ENCODE measurements around the gene C9orf43. TPM values are rescaled to one million over a fixed set of nuclear protein-coding genes. Genes with fewer than 3 reads are reported as not detected.
"Not testable (repeated sequence)": the region's sequence is repeated elsewhere in the genome, so short reads cannot be mapped to it uniquely, and the experiment has no call there.

C9orf43 gene
- total RNA-seq, 1 donor from 2014 or later = 1.3 TPM

GRCh38 chr9:113436728-113437515, 26.4 kb downstream of the C9orf43 start:
- H3K27ac ChIP-seq = no peak overlapping the region
- H3F3A ChIP-seq (ENCODE audit: low read depth) = no peaks in the 10 kb centered on the region
- no peak overlapping the region for H2AFZ ChIP-seq (replicated peaks)
- no peak overlapping the region for H3K4me3 ChIP-seq
- no peak overlapping the region for H3K4me3 Mint-ChIP-seq
- no peaks in the 10 kb centered on the region for H3K9me3 ChIP-seq (ENCODE audit: low read depth)
- peaks cover 6% of the 10 kb centered on the region for H3K9me3 Mint-ChIP-seq
- H3K27me3 ChIP-seq = no peaks in the 10 kb centered on the region
- no peaks in the 10 kb centered on the region for H4K20me1 ChIP-seq (ENCODE audit: low read depth)
- DNase-seq (ENCODE audit: low spot score) = no peak
- no peaks in the 10 kb centered on the region for H3K36me3 Mint-ChIP-seq
- no peaks in the 10 kb centered on the region for H3K36me3 ChIP-seq
- no peak overlapping the region for H3K27ac Mint-ChIP-seq
- TF ChIP-seq EZH2phosphoT487 (IDR thresholded peaks at IDR 0.05) (no peak), EZH2 (IDR thresholded peaks at IDR 0.05) (no peak), CTCF (IDR thresholded peaks at IDR 0.05) (no peak)
- H3K9ac ChIP-seq = no peak overlapping the region
- no peaks in the 10 kb centered on the region for H3K4me1 Mint-ChIP-seq
- no peaks in the 10 kb centered on the region for H3K79me2 ChIP-seq (ENCODE audit: low read depth)
- H3K4me2 ChIP-seq = no peak overlapping the region
- peaks cover 7% of the 10 kb centered on the region for H3K27me3 Mint-ChIP-seq (ENCODE audit: insufficient read depth, low read depth)
- H3K4me1 ChIP-seq = no peaks in the 10 kb centered on the region

- not testable (repeated sequence) for H3K36me3 Mint-ChIP-seq; H2AFZ ChIP-seq (replicated peaks); H3K9me3 Mint-ChIP-seq; H3K4me1 Mint-ChIP-seq; H3K4me1 ChIP-seq; H3K9me3 ChIP-seq (ENCODE audit: low read depth); DNase-seq (ENCODE audit: low spot score); H3K27me3 Mint-ChIP-seq (ENCODE audit: insufficient read depth, low read depth); H3F3A ChIP-seq (ENCODE audit: low read depth); H3K4me3 Mint-ChIP-seq; H3K27me3 ChIP-seq; H3K79me2 ChIP-seq (ENCODE audit: low read depth); H3K27ac ChIP-seq; H3K4me3 ChIP-seq; H3K27ac Mint-ChIP-seq; H3K9ac ChIP-seq; H3K4me2 ChIP-seq; H3K36me3 ChIP-seq; H4K20me1 ChIP-seq (ENCODE audit: low read depth)
These were observed 27.2 kb downstream of the C9orf43 start for GRCh38 chr9:113437716-113438115.

- DNase-seq (ENCODE audit: low spot score) = no peak
- Mint-ChIP-seq H3K9me3 (no peaks in the 10 kb centered on the region), H3K27me3 (ENCODE audit: insufficient read depth, low read depth) (peaks cover 3% of the 10 kb centered on the region), H3K4me3 (no peak overlapping the region), H3K27ac (peak overlapping the region; percentile 25), H3K4me1 (peaks cover 2% of the 10 kb centered on the region), H3K36me3 (no peaks in the 10 kb centered on the region)
- no peak overlapping the region for H3K4me3 ChIP-seq
- no peaks in the 10 kb centered on the region for H3K9me3 ChIP-seq (ENCODE audit: low read depth)
- no peak overlapping the region for H3K4me2 ChIP-seq
- H3K27ac ChIP-seq = no peak overlapping the region
- H2AFZ ChIP-seq (replicated peaks) = no peak overlapping the region
- TF ChIP-seq EZH2 (IDR thresholded peaks at IDR 0.05) (no peak), EZH2phosphoT487 (IDR thresholded peaks at IDR 0.05) (no peak)
- no peaks in the 10 kb centered on the region for H4K20me1 ChIP-seq (ENCODE audit: low read depth)
- H3K36me3 ChIP-seq = no peaks in the 10 kb centered on the region
- H3K9ac ChIP-seq = no peak overlapping the region
- no peaks in the 10 kb centered on the region for H3K79me2 ChIP-seq (ENCODE audit: low read depth)
- no peaks in the 10 kb centered on the region for H3K4me1 ChIP-seq
- H3F3A ChIP-seq (ENCODE audit: low read depth) = no peaks in the 10 kb centered on the region
- no peaks in the 10 kb centered on the region for H3K27me3 ChIP-seq
These were observed 34.2 kb downstream of the C9orf43 start for GRCh38 chr9:113444736-113445135.

- H2AFZ ChIP-seq (replicated peaks) = no peak overlapping the region
- no peak overlapping the region for H3K27ac Mint-ChIP-seq
- H3K27ac ChIP-seq = no peak overlapping the region
- H3K9me3 ChIP-seq (ENCODE audit: low read depth) = no peaks in the 10 kb centered on the region
- no peak overlapping the region for H3K4me3 ChIP-seq
- H3K9ac ChIP-seq = no peak overlapping the region
- no peaks in the 10 kb centered on the region for H3K4me1 ChIP-seq
- no peaks in the 10 kb centered on the region for H3K9me3 Mint-ChIP-seq
- H3K4me1 Mint-ChIP-seq = peaks cover 7% of the 10 kb centered on the region
- TF ChIP-seq CTCF (IDR thresholded peaks at IDR 0.05) (peak; percentile 76), EZH2 (IDR thresholded peaks at IDR 0.05) (no peak), EZH2phosphoT487 (IDR thresholded peaks at IDR 0.05) (no peak)
- H3F3A ChIP-seq (ENCODE audit: low read depth) = peaks cover 4% of the 10 kb centered on the region
- no peaks in the 10 kb centered on the region for H4K20me1 ChIP-seq (ENCODE audit: low read depth)
- no peak overlapping the region for H3K4me2 ChIP-seq
- DNase-seq (ENCODE audit: low spot score) = peak; percentile 50
- no peaks in the 10 kb centered on the region for H3K27me3 ChIP-seq
- no peaks in the 10 kb centered on the region for H3K79me2 ChIP-seq (ENCODE audit: low read depth)
- peaks cover 3% of the 10 kb centered on the region for H3K27me3 Mint-ChIP-seq (ENCODE audit: insufficient read depth, low read depth)
- H3K36me3 ChIP-seq = no peaks in the 10 kb centered on the region
- no peak overlapping the region for H3K4me3 Mint-ChIP-seq
- no peaks in the 10 kb centered on the region for H3K36me3 Mint-ChIP-seq
These were observed 35.8 kb downstream of the C9orf43 start for GRCh38 chr9:113446323-113446740.
